KOPT-K1 (cell line): ENCODE measurements around the gene TMEM31.
"Not testable (repeated sequence)": the region's sequence is repeated elsewhere in the genome, so short reads cannot be mapped to it uniquely, and the experiment has no call there.

Experiments
- H3K27ac ChIP-seq: fragments of 200-600 bp; sonication (generic); 2 replicates; pipeline ENCODE4 v1.5.1; 2016; ENCODE audit warnings: antibody characterized with exemption, mild to moderate bottlenecking, low read depth, low read length; ENCODE audit not compliant: poor library complexity, severe bottlenecking
- H3K36me3 ChIP-seq: fragments of 200-600 bp; sonication (generic); 2 replicates; pipeline ENCODE4 v1.5.1; 2017; ENCODE audit warnings: antibody characterized with exemption, mild to moderate bottlenecking, low read length, moderate library complexity; ENCODE audit not compliant: insufficient read depth
- H3K9me3 ChIP-seq: fragments of 200-600 bp; sonication (generic); 2 replicates; pipeline ENCODE4 v1.5.1; 2017; ENCODE audit warnings: antibody characterized with exemption, low read length, mild to moderate bottlenecking; ENCODE audit not compliant: insufficient read depth, poor library complexity, severe bottlenecking

Gene TMEM31

GRCh38 chrX:103741879-103742278 is 31.2 kb downstream of the TMEM31 start:
- H3K36me3 ChIP-seq = no peaks in the 10 kb centered on the region
- no peaks in the 10 kb centered on the region for H3K9me3 ChIP-seq
- H3K27ac ChIP-seq = no peak overlapping the region

- Histone ChIP-seq H3K9me3 (no peaks in the 10 kb centered on the region), H3K36me3 (no peaks in the 10 kb centered on the region), H3K27ac (no peak overlapping the region)
Observed at GRCh38 chrX:103742339-103742738, 31.6 kb downstream of the TMEM31 start.

- no peak overlapping the region for H3K27ac ChIP-seq
- no peaks in the 10 kb centered on the region for H3K9me3 ChIP-seq
- H3K36me3 ChIP-seq = no peaks in the 10 kb centered on the region
Observed at GRCh38 chrX:103747163-103747562, 36.5 kb downstream of the TMEM31 start.

GRCh38 chrX:103754401-103754800 is 43.7 kb downstream of the TMEM31 start:
- H3K27ac ChIP-seq = no peak overlapping the region
- H3K9me3 ChIP-seq = no peaks in the 10 kb centered on the region
- H3K36me3 ChIP-seq = no peaks in the 10 kb centered on the region

GRCh38 chrX:103756736-103757135 is 46.0 kb downstream of the TMEM31 start:
- Histone ChIP-seq H3K9me3 (no peaks in the 10 kb centered on the region), H3K36me3 (no peaks in the 10 kb centered on the region), H3K27ac (no peak overlapping the region)

GRCh38 chrX:103758555-103758954 is 47.8 kb downstream of the TMEM31 start:
- Histone ChIP-seq H3K36me3 (no peaks in the 10 kb centered on the region), H3K9me3 (no peaks in the 10 kb centered on the region), H3K27ac (no peak overlapping the region)

- H3K27ac ChIP-seq, H3K9me3 ChIP-seq, H3K36me3 ChIP-seq: not testable (repeated sequence)
Observed at GRCh38 chrX:103763541-103763940, 52.8 kb downstream of the TMEM31 start.
